Small intestine (tissue), 7 donors: ENCODE results near the gene LRCOL1. TPM values are rescaled to one million over a fixed set of nuclear protein-coding genes. Genes with fewer than 3 reads are reported as not detected.

Experiments
- DNase-seq, 2 donors: peaks; one replicate each; pipeline versions ENCODE4 v3.0.0 to v3.0.0-alpha.2; 2013
- FAIRE-seq: peaks from 2 replicates; lab custom pipeline; 2012; peaks lifted over from hg19 to GRCh38; lab: Jason Lieb, UNC
- H3K27ac ChIP-seq, 3 donors: one replicate each; pipeline ENCODE4 v1.5.1; 2013; ENCODE audit warnings: low read length in 2 of 3, mild to moderate bottlenecking in 2 of 3, control low read depth in 1 of 3, inconsistent platforms in 1 of 3, low read depth in 1 of 3, moderate library complexity in 1 of 3
- H3K27me3 ChIP-seq, 3 donors: one replicate each; pipeline ENCODE4 v1.6.1; 2013; ENCODE audit warnings: low read length in 3 of 3, inconsistent platforms in 1 of 3; ENCODE audit not compliant: control insufficient read depth in 3 of 3, insufficient read depth in 3 of 3
- H3K36me3 ChIP-seq, 3 donors: one replicate each; pipeline ENCODE4 v1.6.1; 2013; ENCODE audit warnings: low read length in 3 of 3, inconsistent platforms in 1 of 3, low read depth in 1 of 3, mild to moderate bottlenecking in 1 of 3, moderate library complexity in 1 of 3; ENCODE audit not compliant: control insufficient read depth in 3 of 3, insufficient read depth in 2 of 3
- H3K4me1 ChIP-seq, 3 donors: one replicate each; pipeline ENCODE4 v1.6.1; 2013; ENCODE audit warnings: low read length in 2 of 3, inconsistent platforms in 1 of 3, low read depth in 1 of 3, mild to moderate bottlenecking in 1 of 3, moderate library complexity in 1 of 3; ENCODE audit not compliant: control insufficient read depth in 3 of 3, insufficient read depth in 2 of 3
- H3K4me3 ChIP-seq, 3 donors: one replicate each; pipeline ENCODE4 v1.5.1; 2013; ENCODE audit warnings: low read length in 3 of 3, control low read depth in 1 of 3, inconsistent platforms in 1 of 3, low read depth in 1 of 3, mild to moderate bottlenecking in 1 of 3, moderate library complexity in 1 of 3
- H3K9me3 ChIP-seq, 2 donors: one replicate each; pipeline ENCODE4 v1.6.1; 2013; ENCODE audit warnings: low read depth in 1 of 2, low read length in 1 of 2; ENCODE audit not compliant: control insufficient read depth in 2 of 2, insufficient read depth in 1 of 2
- WGBS, 3 donors: extraction: QIAGEN DNeasy Blood & Tissue Kit; methylation state at CpG; one replicate each; pipeline ENCODE4 v1.1.7; 2013; 5-methylcytosine and 5-hydroxymethylcytosine counted together
- polyA plus RNA-seq, 4 donors: library from polyadenylated mRNA; stranded (reverse) in 3 of 4; unstranded in 1 of 4; fragments of 200-250 nt in 3 of 4; fragments of 120-200 nt in 1 of 4; gene quantifications; one replicate each; pipeline versions ENCODE4 v1.2.1 to v1.2.3, GENCODE V29; 2013
- donor health status: healthy with polysubstance abuse.
- donor health status: control.
- donor health status: control.
- donor health status: Bipolar disorder and iron deficiency.
- donor health status: healthy.

The LRCOL1 gene
- polyA plus RNA-seq, 4 donors, result 0.21 to 0.85 TPM; not detected in 2

DNA sequence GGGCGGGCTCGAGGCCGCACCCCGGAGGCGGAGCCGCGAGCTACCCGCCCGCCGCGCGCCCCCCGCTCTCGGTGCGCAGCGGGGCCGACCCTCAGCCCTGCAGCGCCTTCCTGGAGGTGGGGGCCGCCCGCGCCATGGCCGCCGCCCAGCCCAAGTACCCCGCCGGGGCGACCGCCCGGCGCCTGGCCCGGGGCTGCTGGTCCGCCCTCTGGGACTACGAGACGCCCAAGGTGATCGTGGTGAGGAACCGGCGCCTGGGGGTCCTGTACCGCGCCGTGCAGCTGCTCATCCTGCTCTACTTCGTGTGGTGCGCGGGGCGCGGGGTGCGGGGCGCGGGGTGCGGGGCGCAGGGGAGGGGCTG is 8.3 kb upstream of the LRCOL1 start, which contains the start of gene P2RX2:
Gene P2RX2 (plus strand): TSS at position 94 of the 361 bp plus-strand sequence. CDS start 41 bp downstream, at position 135.
- FAIRE-seq (no peak), DNase-seq (no peak)
- Histone ChIP-seq H3K4me1 (peaks cover 0 to 11% (median 4%) of the 10 kb centered on the region in 3 donors), H3K27me3 (peaks cover 0 to 56% (median 18%) of the 10 kb centered on the region in 3 donors), H3K36me3 (peaks cover 0 to 8% (median 0%) of the 10 kb centered on the region in 3 donors), H3K27ac (no peak within 1 kb of the TSS), H3K4me3 (peak within 1 kb of the TSS in 1 of 3 donors; percentile 37), H3K9me3 (peaks cover 0 to 30% of the 10 kb centered on the region in 2 donors)
- WGBS, 3 donors, result 5 to 13% (median 7%) methylated on average over 18 to 49 of the region's 49 CpGs

DNA sequence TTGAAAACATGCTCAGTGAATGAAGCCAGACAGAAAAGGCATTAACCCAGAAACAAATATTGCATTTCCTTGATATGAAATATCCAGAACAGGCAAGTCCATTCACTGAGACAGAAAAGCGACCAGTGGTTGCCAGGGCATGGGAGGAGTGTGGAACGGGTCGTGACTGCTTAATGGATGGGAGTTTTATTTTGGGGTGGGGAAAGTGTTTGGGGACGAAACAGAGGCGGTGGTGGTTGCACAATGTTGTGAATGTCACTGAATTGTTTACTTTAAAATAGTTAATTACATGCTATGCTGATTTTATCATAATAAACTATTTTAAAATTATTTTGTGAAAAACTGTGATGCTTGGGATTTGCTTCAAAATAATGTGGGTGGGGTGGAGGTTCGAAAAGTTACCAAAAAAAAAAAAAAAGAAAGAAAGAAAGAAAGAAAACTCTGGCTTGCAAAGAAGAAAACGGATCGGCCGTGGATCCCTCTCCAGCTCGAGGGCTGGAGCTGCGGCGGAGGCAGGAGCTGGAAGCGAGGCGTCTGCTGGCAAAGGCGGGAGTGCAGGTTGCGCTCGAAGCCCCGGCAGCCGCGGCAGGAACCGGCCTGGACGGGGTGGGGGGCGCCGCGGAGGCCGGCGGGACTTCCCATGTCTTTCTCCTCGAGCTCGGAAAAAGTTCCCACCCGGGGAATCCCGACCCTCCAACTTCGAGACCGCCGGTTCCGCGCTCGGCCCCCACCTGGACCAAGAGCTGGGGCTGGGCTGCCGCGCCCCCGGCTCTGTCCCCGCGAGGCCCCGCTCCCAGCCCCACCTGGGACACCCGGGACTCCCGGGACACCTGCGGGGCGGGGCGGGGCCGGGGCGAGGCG is 7.7 kb upstream of the LRCOL1 start:
- Histone ChIP-seq H3K9me3 (peaks cover 0 to 30% of the 10 kb centered on the region in 2 donors), H3K27me3 (peaks cover 0 to 57% (median 18%) of the 10 kb centered on the region in 3 donors), H3K36me3 (peaks cover 0 to 3% (median 0%) of the 10 kb centered on the region in 3 donors), H3K27ac (no peak overlapping the region), H3K4me3 (peak overlapping the region in 1 of 3 donors; percentile 37), H3K4me1 (peaks cover 0 to 10% (median 3%) of the 10 kb centered on the region in 3 donors)
- 7 to 14% (median 13%) methylated on average over 38 to 51 of the region's 51 CpGs for WGBS, 3 donors
- no peak for FAIRE-seq
- DNase-seq, result no peak

DNA sequence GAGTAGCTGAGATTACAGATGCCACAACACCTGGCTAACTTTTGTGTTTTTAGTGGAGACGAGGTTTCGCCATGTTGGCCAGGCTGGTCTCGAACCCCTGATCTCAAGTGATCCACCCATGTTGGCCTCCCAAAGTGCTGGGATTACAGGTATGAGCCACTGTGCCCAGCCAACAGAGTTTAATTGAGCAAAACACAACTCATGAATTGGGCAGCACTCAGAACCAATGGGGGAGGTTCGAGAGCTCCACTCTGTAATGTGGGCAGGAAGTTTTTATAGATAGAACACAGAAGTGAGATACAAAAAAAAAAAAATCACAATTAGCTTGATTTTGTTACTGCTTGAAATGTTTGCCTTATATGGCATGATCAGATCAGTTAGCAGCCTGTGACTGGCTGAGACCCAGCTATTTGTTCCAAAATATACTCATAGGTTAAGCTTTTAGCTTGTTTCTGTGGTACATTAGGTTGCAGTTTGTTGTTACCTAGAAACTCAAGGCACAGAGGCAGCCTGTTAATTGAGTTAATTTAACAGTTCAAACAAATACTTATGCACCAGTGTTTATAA is 6.8 kb upstream of the LRCOL1 start:
- H3K4me1 ChIP-seq, result peaks cover 0 to 2% (median 0%) of the 10 kb centered on the region in 3 donors
- WGBS, 3 donors, result 80 to 91% (median 85%) methylated on average over 4 of the region's 4 CpGs
- no peak for DNase-seq
- no peaks in the 10 kb centered on the region for H3K36me3 ChIP-seq
- H3K27ac ChIP-seq, result no peak overlapping the region
- H3K4me3 ChIP-seq, result no peak overlapping the region
- H3K9me3 ChIP-seq, result peaks cover 0 to 30% of the 10 kb centered on the region in 2 donors
- FAIRE-seq, result no peak
- H3K27me3 ChIP-seq, result peaks cover 0 to 60% (median 18%) of the 10 kb centered on the region in 3 donors

DNA sequence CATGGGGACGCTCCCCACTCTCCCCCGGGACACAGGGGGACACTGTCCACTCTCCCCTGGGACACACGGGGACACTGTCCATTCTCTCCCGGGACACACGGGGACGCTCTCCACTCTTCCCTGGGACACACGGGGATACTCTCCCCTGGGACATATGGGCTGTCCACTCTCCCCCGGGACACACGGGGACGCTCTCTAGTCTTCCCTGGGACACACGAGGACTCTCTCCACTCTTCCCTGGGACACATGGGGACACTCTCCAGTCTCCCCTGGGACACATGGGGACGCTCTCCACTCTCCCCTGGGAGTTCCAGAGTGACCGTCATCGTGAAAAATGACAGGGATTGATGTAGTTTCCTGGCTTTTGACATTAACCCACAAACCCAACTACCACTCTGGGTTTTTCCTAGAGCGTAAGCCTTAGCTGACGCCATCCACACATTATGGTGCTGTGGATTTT is 5.2 kb upstream of the LRCOL1 start:
- no peak for FAIRE-seq
- Histone ChIP-seq H3K4me3 (no peak overlapping the region), H3K9me3 (peaks cover 1 to 45% of the 10 kb centered on the region in 2 donors), H3K4me1 (peaks cover 0 to 2% (median 0%) of the 10 kb centered on the region in 3 donors), H3K27ac (no peak overlapping the region), H3K36me3 (no peaks in the 10 kb centered on the region), H3K27me3 (peaks cover 2 to 69% (median 18%) of the 10 kb centered on the region in 3 donors)
- DNase-seq, result no peak
- WGBS, 3 donors, result 79 to 87% (median 81%) methylated on average over 16 of the region's 16 CpGs

- peaks cover 0 to 2% (median 0%) of the 10 kb centered on the region in 3 donors for H3K4me1 ChIP-seq
- 25 to 30% (median 29%) methylated on average over 18 of the region's 18 CpGs for WGBS, 3 donors
- H3K27ac ChIP-seq, result no peak overlapping the region
- peaks cover 1 to 46% of the 10 kb centered on the region in 2 donors for H3K9me3 ChIP-seq
- DNase-seq (peak; percentile 83 to 89), FAIRE-seq (no peak)
- H3K4me3 ChIP-seq, result no peak overlapping the region
- H3K36me3 ChIP-seq, result no peaks in the 10 kb centered on the region
- H3K27me3 ChIP-seq, result peaks cover 2 to 69% (median 18%) of the 10 kb centered on the region in 3 donors
Measured at GRCh38 chr12:132614861-132615578, 4.6 kb upstream of the LRCOL1 start.

GRCh38 chr12:132614029-132614428 is 3.6 kb upstream of the LRCOL1 start:
- no peak overlapping the region for H3K27ac ChIP-seq
- DNase-seq, result no peak
- WGBS, 3 donors, result 77 to 86% (median 81%) methylated on average over 5 of the region's 5 CpGs
- H3K4me3 ChIP-seq, result no peak overlapping the region
- no peaks in the 10 kb centered on the region for H3K4me1 ChIP-seq
- no peak for FAIRE-seq
- H3K9me3 ChIP-seq, result peaks cover 1 to 46% of the 10 kb centered on the region in 2 donors
- peaks cover 2 to 70% (median 18%) of the 10 kb centered on the region in 3 donors for H3K27me3 ChIP-seq
- no peaks in the 10 kb centered on the region for H3K36me3 ChIP-seq

DNA sequence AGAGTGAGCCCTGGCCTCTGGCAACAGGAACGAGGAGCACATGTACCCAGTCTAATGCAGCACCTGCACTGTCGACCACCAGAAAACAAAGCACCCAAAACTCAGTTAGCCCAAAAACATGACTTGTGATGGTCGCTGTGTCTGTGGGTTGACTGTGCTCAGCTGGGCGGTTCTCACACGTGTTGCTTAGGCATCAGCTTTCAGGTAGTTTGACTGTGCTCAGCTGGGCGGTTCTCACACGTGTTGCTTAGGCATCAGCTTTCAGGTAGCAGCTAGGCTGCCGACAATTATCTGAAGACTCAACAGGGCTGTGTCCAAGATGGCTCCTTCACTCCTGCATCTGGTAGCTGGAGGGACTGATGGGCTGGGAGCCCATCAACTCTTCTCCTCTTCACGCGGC is 1.2 kb upstream of the LRCOL1 start:
- DNase-seq (no peak), FAIRE-seq (no peak)
- peaks cover 2 to 70% (median 6%) of the 10 kb centered on the region in 3 donors for H3K27me3 ChIP-seq
- H3K36me3 ChIP-seq, result no peaks in the 10 kb centered on the region
- H3K9me3 ChIP-seq, result peaks cover 1 to 33% of the 10 kb centered on the region in 2 donors
- H3K4me3 ChIP-seq, result no peak overlapping the region
- WGBS, 3 donors, result 94 to 95% (median 95%) methylated on average over 10 of the region's 10 CpGs
- peaks cover 0 to 4% (median 0%) of the 10 kb centered on the region in 3 donors for H3K4me1 ChIP-seq
- no peak overlapping the region for H3K27ac ChIP-seq
